DMS53 (cell line): Measurements from ENCODE around the gene CLEC3A.
"Not testable (repeated sequence)": the region's sequence is repeated elsewhere in the genome, so short reads cannot be mapped to it uniquely, and the experiment has no call there.

Experiments
- DNase-seq: peaks from one replicate; lab custom pipeline; 2025; lab: John Stamatoyannopoulos, UW

The CLEC3A gene, protein sequence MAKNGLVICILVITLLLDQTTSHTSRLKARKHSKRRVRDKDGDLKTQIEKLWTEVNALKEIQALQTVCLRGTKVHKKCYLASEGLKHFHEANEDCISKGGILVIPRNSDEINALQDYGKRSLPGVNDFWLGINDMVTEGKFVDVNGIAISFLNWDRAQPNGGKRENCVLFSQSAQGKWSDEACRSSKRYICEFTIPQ

DNA sequence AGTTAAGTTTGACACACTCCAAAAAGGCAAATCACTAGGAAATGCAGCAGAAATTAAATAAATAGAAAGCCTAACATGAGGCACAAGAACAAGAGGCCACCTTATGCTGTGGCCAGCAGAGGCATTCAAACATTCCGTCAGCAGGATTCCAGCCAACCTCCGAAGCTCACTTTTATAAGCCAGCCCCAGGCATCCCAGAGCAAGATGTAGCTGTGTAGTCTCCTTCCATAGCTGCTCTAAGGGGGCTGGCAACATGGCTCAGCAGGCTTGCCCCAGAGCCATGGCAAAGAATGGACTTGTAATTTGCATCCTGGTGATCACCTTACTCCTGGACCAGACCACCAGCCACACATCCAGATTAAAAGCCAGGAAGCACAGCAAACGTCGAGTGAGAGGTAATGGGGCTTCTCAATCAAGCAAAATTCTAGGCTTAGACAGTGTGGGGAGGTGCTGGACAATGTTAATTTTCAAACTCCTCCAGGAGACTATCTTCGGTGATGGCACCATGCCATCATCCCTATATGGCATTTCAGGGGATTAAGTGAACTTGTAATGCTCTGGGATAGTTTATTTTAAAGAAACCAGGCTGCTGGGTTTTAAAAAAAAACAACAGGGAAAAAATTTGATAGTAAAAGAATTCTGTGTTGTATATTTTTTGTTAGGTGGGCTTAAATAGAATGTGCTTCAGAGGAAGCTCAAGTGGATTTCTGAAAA is at the start of gene CLEC3A:
Gene CLEC3A (plus strand): TSS at position 202 of the 714 bp plus-strand sequence. CDS start 79 bp downstream, at position 281.
- no peak for DNase-seq

DNA sequence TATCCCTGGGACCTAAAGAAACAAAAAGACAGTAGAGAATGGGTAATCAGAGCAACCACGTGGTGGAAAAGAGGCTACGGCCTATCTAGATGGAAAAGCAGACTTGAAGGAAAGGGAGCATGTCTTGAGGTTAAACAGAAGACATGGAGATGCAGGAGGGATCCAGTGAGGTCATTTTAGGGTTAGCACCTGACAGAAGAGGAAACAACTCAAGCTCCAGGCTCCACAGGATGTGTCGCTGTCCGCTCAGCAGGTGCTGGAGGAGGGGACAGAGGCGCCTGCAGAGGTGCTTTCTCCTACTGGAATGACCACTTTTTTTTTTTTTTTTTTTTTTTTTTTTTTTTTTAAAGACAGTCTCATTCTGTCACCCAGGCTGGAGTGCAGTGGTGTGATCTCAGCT is 47.5 kb upstream of the CLEC3A start:
- peak; percentile 54 for DNase-seq

DNA sequence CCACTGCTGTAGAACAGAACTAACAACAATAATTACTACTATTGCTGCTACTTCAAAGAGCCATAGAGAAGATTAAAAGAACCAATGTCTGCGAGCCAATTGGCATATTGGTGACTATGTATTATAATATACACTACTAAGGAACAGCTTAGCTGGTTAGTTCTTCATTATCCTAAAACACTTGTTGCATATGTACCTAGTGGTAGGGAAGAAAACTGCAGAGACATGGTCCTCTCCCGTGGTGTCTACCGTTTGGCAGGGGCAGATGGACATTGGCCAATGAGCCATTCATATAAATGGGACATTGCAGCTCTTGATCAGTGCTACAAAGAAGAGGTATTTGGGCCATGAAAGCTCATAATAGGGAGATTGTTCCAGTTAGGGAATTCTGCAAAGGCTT is 46.4 kb upstream of the CLEC3A start:
- no peak for DNase-seq

DNA sequence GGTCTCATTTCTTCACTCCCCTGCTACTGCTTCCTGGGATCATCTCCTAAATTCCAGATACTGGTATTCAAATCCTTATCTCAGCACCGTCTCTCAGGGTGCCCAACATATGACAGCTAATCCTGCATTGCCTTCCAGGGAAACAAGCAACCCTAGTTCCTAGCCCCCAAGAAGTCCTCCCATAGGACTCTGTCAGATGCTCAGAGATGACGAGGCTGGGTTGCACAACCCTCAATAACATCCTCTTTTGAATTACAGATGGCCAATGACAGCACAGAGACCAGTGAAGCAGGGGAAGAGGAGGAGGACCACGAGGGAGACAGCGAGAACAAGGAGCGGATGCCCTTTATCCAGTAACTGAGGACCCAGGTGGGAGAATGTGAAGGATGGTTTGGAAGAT is 45.0 kb upstream of the CLEC3A start:
- DNase-seq: no peak

DNA sequence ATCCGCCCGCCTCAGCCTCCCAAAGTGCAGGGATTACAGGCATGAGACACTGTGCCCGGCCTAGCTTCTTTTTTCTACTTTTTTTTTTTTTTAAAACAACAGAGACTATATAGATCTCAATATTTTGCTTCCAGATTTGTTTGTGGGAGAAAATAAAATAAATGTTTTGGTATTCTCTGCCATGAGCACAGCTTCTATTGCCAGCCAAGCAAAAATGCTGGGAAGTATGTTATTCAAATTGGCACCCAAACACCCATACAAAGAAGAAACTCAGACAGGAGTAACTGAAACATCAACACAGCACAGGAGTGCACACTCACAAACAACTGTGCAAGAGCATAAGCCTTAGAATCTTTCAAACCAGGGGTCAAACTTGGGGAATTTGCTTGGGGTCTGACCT is 37.2 kb upstream of the CLEC3A start:
- no peak for DNase-seq

DNA sequence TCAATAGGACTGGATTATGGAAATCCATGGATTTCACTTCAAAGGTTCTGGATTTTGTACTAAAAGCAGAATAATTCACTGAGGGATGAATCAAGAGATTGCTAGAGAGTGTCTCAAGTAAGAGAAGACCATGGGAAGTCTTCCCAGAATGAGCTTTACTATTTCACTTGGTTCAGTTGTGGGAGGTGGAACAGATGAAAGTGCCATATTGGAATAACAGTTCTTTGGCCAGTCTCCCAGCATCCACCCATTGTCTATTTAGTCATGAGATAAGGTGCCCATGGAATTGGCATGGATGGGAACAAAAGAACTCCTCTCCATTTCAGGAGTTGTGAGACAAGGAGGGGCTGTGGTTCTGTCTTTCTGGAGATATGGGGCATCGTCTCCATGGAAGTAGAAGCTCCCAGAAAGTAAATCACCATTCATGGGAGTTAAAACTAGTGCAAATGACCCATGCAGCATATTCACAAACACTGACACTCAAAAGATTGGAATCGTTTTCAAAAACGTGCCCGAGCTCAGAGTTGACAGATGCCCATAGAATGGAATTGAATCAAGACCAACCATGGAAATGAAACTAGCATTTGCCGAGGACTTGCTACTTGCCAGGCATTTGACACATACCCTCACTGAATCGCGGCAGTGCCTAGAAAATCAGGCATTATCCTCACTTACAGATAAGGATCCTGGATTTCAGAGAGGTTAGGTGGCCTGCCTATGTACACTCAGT is 36.2 kb upstream of the CLEC3A start:
- no peak for DNase-seq

DNA sequence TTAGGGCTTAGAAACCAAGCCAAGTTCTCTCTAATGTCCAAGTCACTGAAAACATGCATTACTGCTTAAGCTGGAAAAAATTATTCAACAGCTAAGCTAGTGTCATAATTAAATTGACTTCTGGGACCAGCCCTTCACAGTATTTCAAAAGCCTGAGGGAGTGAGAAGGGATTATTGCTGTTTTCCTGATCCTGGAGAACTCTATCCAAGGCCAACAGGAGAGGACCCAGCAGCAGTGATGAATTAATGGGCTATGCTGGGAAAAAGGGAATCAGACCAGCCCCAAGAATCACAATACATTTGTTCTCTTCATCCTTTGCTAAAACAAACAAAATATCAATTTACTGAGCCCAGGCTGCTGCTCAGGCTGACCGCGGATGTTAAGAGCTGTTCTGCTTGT is 34.5 kb upstream of the CLEC3A start:
- no peak for DNase-seq

DNA sequence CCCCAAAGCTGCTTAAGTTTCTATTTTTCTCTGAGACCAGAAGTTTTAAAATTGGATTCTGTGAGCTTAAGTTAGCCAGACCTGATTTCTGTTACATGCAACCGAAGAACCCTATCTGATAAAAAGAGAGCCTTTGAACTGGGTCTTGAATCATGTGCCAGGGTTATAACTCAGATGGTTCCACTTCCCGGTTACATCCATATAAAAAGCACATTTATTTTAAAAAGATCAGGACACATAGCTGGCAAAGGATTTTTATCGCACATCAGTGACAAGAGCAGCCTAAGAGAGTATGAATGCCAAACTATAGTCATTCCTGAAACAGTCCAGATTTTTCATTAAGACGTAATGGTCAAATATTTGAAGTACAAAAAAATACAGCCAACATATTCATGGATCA is 32.5 kb upstream of the CLEC3A start:
- DNase-seq: no peak

DNA sequence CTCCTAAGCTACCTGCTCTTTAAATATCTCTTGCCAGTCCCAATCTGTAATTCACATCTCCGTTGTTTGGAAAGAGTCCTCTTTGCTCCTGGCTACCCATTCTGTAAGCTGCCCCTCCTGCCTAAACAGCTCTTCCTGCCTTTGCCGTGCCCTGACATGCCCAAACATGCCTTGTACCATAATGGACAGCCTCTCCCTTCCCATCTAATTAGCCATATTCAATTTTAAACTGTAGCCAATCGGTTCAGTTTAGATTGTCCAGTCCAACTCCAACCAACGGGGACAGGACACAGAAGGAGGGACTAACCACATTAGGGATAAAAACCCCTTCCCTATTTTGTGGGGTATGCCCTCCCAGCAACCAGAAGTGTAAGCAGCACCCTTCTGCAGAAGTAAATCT is 30.6 kb upstream of the CLEC3A start:
- no peak for DNase-seq

DNA sequence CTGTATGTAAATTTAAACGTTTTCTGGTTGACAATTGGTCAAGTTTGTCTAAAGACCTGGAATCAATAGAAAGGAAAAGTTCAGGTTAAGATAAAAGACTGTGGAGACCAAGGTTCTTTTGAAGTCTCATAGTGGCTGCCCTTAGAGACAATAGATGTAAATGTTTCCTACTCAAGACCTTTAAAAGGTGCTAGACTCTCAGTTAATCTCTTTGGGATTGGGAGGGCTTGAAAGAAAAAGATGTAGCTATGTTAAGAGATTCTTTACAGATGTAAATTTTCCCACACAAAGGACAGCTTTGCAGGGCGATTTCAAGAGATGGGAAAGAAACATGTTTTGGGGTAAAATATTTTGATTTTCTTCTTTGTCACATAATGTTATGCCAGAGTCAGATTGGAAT is 30.0 kb upstream of the CLEC3A start:
- DNase-seq: not testable (repeated sequence)

DNA sequence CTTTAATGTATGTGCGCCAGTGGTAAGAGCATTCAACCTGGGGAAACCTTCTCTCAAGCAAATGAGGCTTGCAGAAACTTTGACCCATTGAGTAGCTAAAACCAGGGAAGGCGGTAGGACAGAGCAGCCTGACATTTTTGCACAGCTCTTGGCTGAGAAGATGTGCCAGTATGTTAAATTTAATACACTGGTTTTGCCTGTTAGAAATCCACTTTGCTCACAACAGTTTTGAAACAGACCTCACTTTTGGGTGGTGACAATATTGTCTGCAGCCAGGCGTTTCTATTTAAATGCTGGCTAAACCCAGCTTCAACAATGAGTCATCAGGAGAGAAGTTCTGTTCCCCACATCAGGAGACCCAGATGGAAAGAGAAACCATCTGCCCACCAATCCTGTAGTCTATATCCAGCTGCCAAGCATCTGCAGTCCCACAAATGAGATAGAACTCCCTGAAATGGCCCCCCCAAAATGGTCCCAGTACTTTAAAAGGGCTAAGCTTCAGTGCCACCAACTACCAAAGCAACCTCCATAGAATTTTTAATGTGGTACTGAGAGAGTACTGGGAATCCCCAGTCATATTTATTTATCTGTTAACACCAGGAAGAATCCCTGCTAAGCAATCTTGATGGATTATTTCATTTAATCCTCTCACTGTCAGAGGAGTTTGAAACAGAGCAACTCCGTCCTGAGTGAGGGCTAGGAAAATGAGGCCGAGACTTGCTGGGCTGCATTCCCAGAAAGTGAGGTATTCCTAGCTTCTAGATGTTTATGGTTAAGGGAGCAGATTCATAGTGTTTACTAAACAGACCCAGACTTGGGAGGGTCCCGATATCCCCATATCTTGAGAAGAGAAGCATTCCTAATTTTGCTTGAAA is 29.0 kb upstream of the CLEC3A start:
- DNase-seq: peak; percentile 3

DNA sequence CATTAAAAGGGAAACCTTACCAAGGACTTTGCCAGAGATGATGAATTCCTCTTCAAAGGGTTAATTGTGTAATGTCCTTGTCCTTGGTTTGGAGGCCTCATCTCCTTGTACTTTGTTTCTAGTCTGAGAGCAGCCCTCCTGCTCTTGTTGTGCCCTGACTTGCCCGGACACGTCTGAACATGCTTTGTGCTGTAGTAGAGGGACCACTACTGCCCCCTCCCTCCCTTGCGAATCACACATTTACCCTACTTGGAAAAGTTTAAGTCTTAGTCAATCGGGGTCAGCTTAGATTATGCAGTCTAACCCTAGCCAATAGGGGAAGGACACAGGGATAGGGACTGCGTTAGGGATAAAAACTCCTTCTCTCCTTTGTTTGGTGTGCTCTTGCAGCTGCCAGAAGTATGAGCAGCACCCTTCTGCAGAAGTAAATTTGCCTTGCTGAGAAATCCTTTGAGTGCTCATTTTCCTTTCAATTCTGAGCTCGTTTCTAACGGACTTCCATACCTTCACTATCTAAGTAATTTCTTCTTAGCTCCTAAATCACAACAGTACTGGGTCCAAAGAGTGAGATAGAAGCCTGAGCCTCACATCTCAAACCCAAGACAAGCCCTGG is 26.4 kb upstream of the CLEC3A start:
- no peak for DNase-seq

DNA sequence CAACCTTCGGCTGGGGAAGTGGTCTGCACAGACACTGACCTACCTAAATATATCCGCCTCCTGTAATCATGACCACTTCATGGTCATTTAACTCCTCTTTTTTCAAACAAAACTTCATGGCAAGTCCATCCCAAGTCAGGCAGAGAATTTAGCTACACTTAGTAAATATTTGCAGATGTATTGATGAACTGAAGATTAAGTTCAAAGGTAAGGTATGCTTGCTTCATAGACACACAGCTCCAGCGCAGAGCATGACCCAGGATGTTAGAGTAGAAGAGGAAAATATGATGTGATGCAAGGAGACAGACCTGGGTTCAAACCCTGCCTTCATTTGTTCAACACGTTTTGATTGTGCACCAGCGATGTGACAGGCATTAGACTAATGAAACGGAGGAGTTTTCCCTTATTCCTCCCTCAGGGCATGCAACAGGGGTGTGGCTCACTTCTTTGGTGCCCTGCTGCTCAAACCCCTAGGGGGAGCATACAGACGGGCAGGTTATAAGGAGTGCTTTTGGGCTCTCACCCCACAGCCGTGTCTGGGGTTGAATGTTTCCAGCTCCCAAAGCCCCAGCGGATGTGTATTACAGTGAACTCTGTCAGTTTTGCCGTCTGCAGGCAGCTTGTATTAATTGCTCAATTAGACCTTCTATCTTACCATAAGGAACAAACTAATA is 23.9 kb upstream of the CLEC3A start:
- no peak for DNase-seq

DNA sequence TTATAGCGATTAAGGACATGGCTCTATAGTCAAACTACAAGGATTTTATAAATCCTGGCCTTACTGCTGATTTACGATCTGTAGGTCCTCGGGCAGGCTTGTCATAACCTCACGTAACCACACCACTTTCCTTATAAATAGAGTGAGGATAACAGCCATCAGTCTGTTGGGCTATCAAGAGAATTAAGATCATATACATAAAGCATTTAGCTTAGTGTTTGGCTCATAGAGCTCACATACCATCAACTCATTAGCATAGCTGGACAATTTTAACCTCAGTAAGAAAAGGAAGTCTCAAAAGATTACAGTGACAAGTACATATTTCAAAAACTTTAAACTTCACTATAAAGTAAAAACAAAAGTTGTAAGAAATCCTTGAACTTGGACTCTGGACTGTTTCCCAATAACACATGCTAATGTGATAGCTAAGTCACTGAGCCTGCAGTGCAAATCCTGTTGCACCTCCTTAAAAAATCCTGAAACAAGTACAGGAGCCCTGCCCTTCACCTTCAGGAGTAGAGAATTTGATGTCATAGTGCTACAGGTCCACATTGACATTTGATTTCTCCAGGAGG is 20.8 kb upstream of the CLEC3A start:
- no peak for DNase-seq

DNA sequence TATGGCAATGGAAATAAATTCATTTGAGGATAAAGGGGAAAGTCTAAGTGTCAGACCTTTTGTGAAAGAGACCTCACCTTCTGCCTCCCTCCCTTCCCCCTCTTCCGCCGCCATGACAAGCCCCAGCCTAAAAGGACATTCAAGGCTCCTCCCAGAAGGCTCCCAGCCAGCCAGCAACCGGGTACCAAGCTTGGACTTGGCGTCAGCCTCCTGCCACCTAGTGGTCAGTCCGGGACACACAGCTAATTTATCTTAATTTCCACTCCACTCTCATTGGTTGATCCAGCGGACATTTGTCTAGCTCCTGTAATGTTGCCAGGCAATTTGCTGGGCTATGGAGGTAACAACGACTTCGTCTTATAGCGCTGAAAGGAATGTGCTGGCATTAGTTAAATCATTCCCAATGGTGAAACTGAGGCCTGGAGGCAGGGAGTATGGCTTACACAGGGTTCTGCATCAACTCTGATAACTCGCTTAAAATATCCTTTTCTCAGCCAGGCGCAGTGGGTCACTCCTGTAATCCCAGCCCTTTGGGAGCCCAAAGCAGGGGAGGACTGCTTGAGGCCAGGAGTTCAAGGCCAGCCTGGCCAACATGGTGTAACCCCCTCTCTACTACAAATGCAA is 19.3 kb upstream of the CLEC3A start:
- DNase-seq: peak; percentile 85

DNA sequence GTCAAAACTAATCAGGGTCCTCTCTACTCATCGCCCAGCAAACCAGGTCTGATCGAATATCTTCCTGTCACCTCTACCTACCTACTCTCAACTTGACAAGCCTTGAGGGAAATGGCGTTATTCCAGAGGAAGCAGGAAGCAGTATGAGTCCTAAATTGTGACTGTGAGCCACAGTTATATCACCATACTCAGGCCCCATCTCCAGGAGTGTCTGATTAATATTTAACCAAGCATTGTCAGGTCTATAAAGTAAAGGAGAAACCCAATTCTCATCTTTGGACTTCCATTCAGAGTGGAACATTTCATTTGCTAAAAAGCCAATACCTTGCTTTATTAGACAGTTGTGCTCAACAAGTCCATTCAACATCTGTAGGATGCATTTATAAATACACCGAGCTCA is 17.8 kb upstream of the CLEC3A start:
- peak; percentile 17 for DNase-seq

DNA sequence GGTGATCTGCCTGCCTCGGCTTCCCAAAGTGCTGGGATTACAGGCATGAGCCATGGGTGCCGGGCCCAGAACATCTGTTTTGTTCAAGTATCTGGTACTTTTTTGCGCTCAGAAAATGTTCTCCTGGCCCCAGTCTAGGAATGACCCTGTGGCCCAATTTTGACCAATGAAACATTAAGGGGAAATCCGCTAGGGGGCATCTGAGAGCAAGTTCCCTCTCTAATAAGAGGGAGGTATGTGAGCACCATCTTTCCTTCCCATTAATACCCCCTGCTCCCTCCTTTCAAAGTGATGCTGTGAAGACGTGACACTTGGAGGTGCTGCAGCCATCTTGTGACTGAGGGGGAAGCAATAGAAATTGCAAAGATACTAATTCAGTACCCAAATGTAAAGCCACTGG is 16.5 kb upstream of the CLEC3A start:
- peak; percentile 20 for DNase-seq

DNA sequence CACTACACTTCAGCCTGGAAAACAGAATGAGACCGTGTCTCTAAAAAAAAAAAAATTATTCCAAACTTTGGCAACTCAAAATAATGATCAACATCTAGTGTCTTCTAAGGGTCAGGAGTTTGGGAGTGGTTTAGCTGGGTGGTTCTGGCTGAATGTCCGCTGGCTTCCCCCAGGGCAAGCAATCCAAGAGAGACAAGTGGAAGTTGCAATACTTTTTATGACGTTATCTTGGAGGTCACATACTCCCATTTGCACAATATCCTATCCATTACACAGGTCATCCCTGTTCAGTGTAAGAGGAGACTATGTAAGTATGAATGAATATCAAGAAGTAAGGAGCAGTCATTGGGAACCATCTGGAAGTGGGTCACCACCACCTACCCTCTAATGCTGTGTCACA is 15.2 kb upstream of the CLEC3A start:
- DNase-seq: no peak

DNA sequence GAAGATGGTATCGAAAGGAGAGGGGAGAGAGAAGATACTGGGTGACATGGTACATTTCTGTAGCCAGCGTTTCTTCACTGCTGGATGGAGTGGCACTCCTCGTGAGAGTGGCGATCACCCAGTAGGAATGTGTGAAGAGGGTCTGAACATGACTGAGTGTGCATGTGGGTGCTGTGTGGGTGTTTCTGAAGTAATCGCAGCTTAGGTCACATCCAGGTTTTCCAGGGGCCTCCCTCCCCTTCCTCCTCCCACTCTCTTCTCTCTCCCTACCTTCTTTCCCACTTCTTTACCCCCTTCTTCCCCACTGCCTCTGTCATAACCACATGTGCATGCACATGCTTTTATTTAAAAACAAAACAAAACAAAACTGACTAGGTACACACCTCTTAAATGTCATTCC is 1.8 kb downstream of the CLEC3A start:
- no peak for DNase-seq

DNA sequence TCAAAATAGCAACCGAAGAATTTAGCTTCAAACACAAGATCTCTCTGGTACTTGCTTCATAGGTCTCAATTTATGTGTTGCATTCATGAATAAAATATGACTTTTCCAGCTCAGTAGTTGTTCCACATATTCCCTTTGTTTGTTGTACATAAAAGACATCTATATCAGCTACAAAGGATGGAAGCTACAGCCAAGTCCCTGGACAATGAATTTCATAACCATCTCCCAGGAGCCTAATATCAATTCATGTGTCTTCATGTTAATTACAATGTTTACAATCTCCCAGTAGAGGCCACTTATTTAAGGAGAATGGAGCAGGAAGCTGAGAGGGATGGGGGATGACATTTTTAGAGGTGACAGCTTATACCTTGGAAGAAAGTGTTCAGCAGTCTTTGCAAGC is 3.3 kb downstream of the CLEC3A start:
- no peak for DNase-seq

DNA sequence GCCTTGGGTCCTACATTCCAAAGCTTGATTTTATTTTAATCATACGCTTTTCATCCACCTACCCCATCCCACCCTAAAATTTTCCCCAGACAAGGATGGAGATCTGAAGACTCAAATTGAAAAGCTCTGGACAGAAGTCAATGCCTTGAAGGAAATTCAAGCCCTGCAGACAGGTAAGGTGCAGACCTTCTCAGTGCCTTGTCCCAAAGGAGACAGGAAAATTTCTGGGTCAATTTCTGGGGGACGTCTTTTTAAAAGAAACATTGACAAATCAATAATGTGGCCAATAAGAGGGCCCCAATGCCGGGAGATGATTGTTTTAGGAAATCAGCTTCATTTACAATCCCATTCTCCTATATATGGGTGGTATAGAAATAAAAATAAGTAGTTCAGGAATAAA is 5.7 kb downstream of the CLEC3A start:
- DNase-seq: no peak
